ENCODE measurements around the gene ARF1. TPM values are rescaled to one million over a fixed set of nuclear protein-coding genes. Genes with fewer than 3 reads are reported as not detected.

The ARF1 gene
- total and polyA plus RNA-seq, 2 of the 8 experiments (the other 6 are each of a cell fraction or from before 2014, with no cell fraction given), result 265 to 471 TPM

DNA sequence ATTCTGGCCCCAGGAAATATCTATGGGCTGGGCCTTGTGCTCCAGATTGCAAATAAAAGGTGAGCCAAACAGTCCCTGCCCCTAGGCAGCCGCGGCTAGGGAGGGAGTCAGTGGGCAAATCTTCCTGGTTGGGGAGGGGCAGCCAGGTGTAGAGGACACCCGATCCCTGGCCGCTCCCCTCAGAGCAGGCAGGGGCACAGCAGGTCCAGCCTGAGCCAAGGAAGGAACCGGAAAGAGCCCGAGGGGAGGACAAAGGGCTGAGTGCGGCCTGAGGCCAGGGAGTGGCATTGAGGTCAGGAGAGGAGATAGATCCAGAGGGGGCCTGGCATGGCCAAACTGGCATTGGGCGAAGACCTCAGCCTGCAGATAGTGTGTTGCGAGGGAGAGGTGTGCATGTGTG lies 36.6 kb upstream of the ARF1 start (continued):
- TF ChIP-seq KDM4A (IDR thresholded peaks at IDR 0.05; ENCODE audit: low read depth, low read length, severe bottlenecking), result no peak
- TF ChIP-seq RXRA (IDR thresholded peaks at IDR 0.05; ENCODE audit: insufficient read depth, low read depth, low read length), result no peak
- no peak for TF ChIP-seq GTF2F1 (IDR thresholded peaks at IDR 0.05; ENCODE audit: borderline replicate concordance, low read depth, low read length)
- TF ChIP-seq, protein P1, sequence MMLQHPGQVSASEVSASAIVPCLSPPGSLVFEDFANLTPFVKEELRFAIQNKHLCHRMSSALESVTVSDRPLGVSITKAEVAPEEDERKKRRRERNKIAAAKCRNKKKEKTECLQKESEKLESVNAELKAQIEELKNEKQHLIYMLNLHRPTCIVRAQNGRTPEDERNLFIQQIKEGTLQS (IDR thresholded peaks at IDR 0.05; ENCODE audit: insufficient read depth, low read depth, low read length), result no peak
- TF ChIP-seq CTBP2 (IDR thresholded peaks at IDR 0.05; ENCODE audit: borderline replicate concordance, insufficient read depth, insufficient read length, low read length), result no peak
- TF ChIP-seq BACH1 (IDR thresholded peaks at IDR 0.05; ENCODE audit: low read length), result no peak
- no peak for TF ChIP-seq SAP30 (IDR thresholded peaks at IDR 0.05; ENCODE audit: insufficient read depth, insufficient replicate concordance, low read length)
